Activated B cell treated with CpG ODN at 0.5 μM for 24 hours (primary cell): ENCODE measurements around the gene LIMK1. TPM values are rescaled to one million over a fixed set of nuclear protein-coding genes. Genes with fewer than 3 reads are reported as not detected.

Source experiments
- ATAC-seq: fragments of 200-7000 bp; cut with Tn5 transposase; one replicate; pipeline ENCODE4 v1.10.0; 2021; ENCODE audit warnings: low read depth, mild to moderate bottlenecking, moderate library complexity
- CTCF ChIA-PET: fragments of 350-600 bp; sonication (Branson Sonifier 250); formaldehyde crosslinking; loops from one replicate; lab custom pipeline; 2021; ENCODE audit warnings: antibody characterized with exemption; lab: Charles Lee
- POLR2A ChIA-PET: fragments of 350-600 bp; sonication (Branson Sonifier 250); formaldehyde crosslinking; loops from one replicate; lab custom pipeline; 2021; ENCODE audit warnings: antibody characterized with exemption; lab: Charles Lee
- DNase-seq: peaks from one replicate; pipeline ENCODE4 v3.0.0; 2022
- H3K27ac Mint-ChIP-seq: one replicate; pipeline ENCODE4 v1.8.0; 2020; ENCODE audit warnings: mixed read lengths
- H3K27me3 Mint-ChIP-seq: one replicate; pipeline ENCODE4 v1.8.0; 2021; ENCODE audit warnings: mixed read lengths
- H3K36me3 Mint-ChIP-seq: one replicate; pipeline ENCODE4 v1.8.0; 2021; ENCODE audit warnings: low read depth, mixed read lengths
- H3K4me1 Mint-ChIP-seq: one replicate; pipeline ENCODE4 v1.8.0; 2021; ENCODE audit warnings: mixed read lengths
- H3K4me3 Mint-ChIP-seq: one replicate; pipeline ENCODE4 v1.8.0; 2020; ENCODE audit warnings: mild to moderate bottlenecking, mixed read lengths
- H3K9me3 Mint-ChIP-seq: one replicate; pipeline ENCODE4 v1.8.0; 2020; ENCODE audit warnings: mixed read lengths
- intact Hi-C: fragments of 100-400 bp; cut with micrococcal nuclease; formaldehyde crosslinking; loops from one replicate; pipeline ENCODE4 v1.15.1; 2024
- total RNA-seq: library from RNA; stranded (reverse); gene quantifications from 2 replicates; pipeline ENCODE4 v1.2.3, GENCODE V29; 2022
- TF ChIP-seq, protein P1 (sequence below): fragments of 200-600 bp; IDR thresholded peaks from one replicate; pipeline ENCODE4 v1.8.0; 2022; ENCODE audit warnings: antibody characterized with exemption, mild to moderate bottlenecking

The LIMK1 gene
- 59.6 and 62.7 TPM in 2 replicates for total RNA-seq

- POLR2A ChIA-PET = interaction anchor here (0.6 to 3.7 kb wide), 14 partner anchors 10 to 288 kb away, joined by 3 to 59 read pairs (median 4); partner anchors contain the start of genes EIF4H and LAT2
- TF ChIP-seq, protein P1, sequence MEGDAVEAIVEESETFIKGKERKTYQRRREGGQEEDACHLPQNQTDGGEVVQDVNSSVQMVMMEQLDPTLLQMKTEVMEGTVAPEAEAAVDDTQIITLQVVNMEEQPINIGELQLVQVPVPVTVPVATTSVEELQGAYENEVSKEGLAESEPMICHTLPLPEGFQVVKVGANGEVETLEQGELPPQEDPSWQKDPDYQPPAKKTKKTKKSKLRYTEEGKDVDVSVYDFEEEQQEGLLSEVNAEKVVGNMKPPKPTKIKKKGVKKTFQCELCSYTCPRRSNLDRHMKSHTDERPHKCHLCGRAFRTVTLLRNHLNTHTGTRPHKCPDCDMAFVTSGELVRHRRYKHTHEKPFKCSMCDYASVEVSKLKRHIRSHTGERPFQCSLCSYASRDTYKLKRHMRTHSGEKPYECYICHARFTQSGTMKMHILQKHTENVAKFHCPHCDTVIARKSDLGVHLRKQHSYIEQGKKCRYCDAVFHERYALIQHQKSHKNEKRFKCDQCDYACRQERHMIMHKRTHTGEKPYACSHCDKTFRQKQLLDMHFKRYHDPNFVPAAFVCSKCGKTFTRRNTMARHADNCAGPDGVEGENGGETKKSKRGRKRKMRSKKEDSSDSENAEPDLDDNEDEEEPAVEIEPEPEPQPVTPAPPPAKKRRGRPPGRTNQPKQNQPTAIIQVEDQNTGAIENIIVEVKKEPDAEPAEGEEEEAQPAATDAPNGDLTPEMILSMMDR = no peak
- intact Hi-C loops = loop anchor here (1.0 to 5.0 kb wide), 4 partner anchors 11 to 204 kb away; partner anchors contain the start of genes CLIP2 and EIF4H
Observed at GRCh38 chr7:74083117-74083876, at the start of gene LIMK1. LIMK1 (plus strand) TSS chr7:74083804; CDS start chr7:74083991, 187 bp downstream.

DNA sequence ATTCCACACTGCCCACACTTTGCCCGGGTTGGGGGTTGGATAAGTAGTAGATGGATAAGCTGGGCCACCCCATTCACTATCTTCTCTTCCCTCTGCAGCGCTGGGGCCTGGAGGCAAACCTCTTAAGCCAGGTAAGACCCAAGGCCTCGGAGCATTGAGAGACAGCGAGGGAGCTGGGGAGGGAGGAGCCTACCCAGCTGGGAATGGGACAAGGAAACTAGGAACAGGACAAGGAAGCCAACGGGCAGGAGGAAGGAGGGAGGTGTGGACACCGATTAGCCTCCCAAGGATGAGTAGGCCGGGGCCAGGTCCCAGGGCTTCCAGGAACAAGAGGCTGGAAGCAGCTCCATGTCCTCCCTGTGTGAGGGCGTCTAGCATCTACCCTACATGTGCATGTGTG lies 46.0 kb upstream of the LIMK1 start:
- Mint-ChIP-seq H3K27ac (no peak overlapping the region), H3K36me3 (no peaks in the 10 kb centered on the region), H3K9me3 (no peaks in the 10 kb centered on the region), H3K4me3 (no peak overlapping the region), H3K4me1 (no peaks in the 10 kb centered on the region), H3K27me3 (peaks cover 13% of the 10 kb centered on the region)
- TF ChIP-seq, protein P1 = no peak
- POLR2A ChIA-PET = no interaction called here
- CTCF ChIA-PET = interaction anchor here (1.1 kb wide), 1 partner anchor 11 kb away, joined by 5 read pairs; no protein-coding TSS in a partner anchor
- DNase-seq (no peak), ATAC-seq (no peak)
- intact Hi-C loops = no loop called here

More at GRCh38 chr7:74083117-74083876, at the start of gene LIMK1:
- H3K27me3 Mint-ChIP-seq = no peaks in the 10 kb centered on the region
- H3K4me3 Mint-ChIP-seq = peak within 1 kb of the TSS; percentile 84
- H3K27ac Mint-ChIP-seq = peak within 1 kb of the TSS; percentile 53
- DNase-seq (peak; percentile 86), ATAC-seq (peak; percentile 95)
- peaks cover 7% of the 10 kb centered on the region for H3K4me1 Mint-ChIP-seq
- no peaks in the 10 kb centered on the region for H3K9me3 Mint-ChIP-seq
- CTCF ChIA-PET = interaction anchor here (0.9 to 2.3 kb wide), 5 partner anchors 15 to 318 kb away, joined by 3 to 6 read pairs (median 3); no protein-coding TSS in a partner anchor
- peaks cover 9% of the 10 kb centered on the region for H3K36me3 Mint-ChIP-seq

- DNase-seq (no peak), ATAC-seq (no peak)
- Mint-ChIP-seq H3K27me3 (peaks cover 13% of the 10 kb centered on the region), H3K4me3 (no peak overlapping the region), H3K9me3 (no peaks in the 10 kb centered on the region), H3K4me1 (no peaks in the 10 kb centered on the region), H3K36me3 (no peaks in the 10 kb centered on the region), H3K27ac (no peak overlapping the region)
- intact Hi-C loops = no loop called here
- CTCF ChIA-PET = interaction anchor here (1.5 kb wide), 1 partner anchor 12 kb away, joined by 5 read pairs; no protein-coding TSS in a partner anchor
- POLR2A ChIA-PET = no interaction called here
- TF ChIP-seq, protein P1 = no peak
Observed at GRCh38 chr7:74038194-74038961, 45.2 kb upstream of the LIMK1 start.

- no peak overlapping the region for H3K4me3 Mint-ChIP-seq
Observed at GRCh38 chr7:74039337-74039736, 44.3 kb upstream of the LIMK1 start.

More at GRCh38 chr7:74039337-74039736, 44.3 kb upstream of the LIMK1 start:
- Mint-ChIP-seq H3K27ac (no peak overlapping the region), H3K9me3 (no peaks in the 10 kb centered on the region), H3K4me1 (no peaks in the 10 kb centered on the region), H3K36me3 (no peaks in the 10 kb centered on the region), H3K27me3 (peaks cover 13% of the 10 kb centered on the region)
- TF ChIP-seq, protein P1 = no peak
- POLR2A ChIA-PET = no interaction called here
- CTCF ChIA-PET = interaction anchor here (1.5 kb wide), 1 partner anchor 13 kb away, joined by 5 read pairs; no protein-coding TSS in a partner anchor
- DNase-seq = no peak
- no peak for ATAC-seq
- intact Hi-C loops = no loop called here
